ENCODE data around the gene KIAA1328.
A peak's percentile ranks its signal among the peaks of the same experiment; 100 is the strongest.

The KIAA1328 gene

DNA sequence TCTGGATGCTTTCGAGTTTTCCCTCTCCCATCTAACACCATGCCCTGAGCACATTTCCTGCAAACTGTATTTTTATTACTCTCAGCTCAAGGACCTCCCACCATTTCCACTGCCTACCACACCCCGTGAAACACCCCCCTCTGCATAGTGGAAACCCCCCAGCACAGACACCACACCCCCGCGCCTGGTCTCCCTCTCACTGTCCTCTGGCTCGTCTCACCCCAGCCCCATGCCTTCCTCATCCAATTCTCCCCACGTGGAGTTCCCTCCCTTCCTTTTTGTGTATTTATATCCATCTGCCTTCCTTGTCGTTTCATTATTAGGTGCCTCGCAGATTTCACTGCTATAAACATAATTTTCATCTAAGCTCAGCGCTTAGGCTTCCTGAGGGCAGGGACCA lies 429.2 kb downstream of the KIAA1328 start:
- no peak for DNase-seq

DNA sequence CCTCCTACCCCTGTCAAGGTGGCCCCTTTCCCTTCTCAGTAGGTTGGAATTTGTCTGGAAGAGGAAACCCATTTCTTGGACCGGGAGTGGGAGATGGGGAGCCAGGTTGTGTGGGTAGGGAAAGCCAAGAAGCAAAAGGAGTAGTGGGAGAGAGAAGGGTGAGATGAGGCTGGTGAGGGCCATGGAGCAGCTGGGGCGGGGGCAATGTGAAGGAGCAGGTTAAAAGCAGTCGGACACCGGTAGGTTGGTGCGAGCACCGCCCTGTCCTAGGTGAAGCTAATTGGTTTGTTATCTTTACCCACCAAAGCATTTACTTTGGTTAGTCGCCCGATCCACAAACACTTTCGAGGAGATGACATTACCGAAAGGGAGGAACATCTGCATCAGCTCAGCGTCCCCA lies 429.9 kb downstream of the KIAA1328 start:
- no peak for DNase-seq

DNA sequence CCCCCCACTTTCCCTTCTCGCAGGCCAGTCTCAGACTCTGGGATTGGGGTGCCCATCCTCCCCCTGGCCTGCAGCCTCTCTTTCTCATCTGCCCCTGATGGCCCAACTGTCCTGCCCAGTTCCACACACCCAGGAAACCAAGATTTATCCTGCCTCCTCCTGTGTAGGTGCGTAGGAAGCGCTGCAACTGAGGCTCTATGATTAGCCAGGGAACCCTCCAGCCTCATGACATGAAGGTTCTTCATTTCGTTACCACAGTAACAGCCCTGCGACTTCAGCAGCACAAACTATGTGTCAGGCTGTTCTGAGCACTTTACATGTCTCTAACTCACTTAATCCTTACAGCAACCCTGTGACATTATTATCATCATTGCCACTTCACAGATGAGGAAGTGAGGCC lies 430.8 kb downstream of the KIAA1328 start:
- no peak for DNase-seq

DNA sequence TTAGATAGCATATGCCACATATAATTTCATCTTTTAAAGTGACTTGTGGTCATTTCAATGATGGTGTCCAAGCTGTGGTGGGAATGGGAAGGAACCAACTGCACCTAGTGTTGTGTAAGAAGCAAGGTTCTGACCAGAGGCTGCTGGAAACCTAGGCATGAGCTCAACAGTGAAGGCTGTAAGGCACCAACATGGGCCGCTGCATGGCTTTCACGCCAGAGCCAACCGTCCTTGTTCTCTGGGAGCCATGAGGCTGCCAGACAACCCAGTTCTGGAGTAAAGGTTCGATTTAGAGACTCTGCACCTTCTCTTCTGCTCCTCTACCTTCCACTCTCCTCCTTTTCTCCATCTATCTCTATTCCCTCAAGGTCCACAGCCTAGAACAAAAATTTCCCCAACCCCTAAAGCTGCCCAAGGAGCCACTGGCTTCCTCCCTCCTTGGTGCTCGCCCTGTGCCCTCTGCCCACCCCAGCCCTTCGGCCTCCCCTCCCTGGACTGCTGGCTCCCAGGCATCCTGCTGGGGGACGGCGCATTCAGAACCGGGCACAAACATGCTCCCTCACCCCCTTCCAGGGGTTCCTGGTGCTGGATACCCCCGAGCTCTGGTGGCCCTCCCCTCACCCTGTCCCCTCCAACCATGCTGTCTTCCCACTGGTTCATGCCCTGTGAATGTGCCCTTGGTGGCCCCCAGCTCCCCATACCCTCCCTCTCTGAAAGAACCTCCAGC lies 431.6 kb downstream of the KIAA1328 start:
- no peak for DNase-seq

DNA sequence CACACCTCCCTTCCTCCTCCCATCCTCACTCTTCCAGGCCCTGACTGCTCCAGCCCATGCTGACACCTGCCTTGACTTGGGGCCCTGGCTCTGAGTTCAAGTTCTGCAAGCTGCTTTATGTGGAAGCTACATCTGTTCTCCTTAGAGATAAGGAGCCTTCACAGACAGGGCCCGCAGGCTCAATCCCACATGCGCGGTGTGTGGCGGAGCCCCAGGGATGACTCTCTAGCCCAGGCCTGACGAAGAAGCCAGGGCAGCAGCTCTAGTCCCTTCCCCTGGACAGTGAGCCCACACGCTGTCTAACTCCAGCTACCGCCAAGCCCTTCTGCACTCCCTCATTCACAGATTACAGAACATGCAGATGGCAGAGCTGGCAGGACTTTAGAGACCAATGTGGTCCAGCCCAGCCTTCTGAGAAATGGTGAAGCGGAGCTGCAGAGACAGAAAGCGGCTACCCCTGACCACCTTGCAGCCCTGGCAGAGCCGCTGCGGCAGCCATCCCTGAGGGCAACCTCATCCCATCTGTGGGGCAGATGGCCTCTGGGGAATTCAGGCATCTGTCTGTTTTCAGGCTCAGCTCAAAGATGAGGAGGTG lies 432.4 kb downstream of the KIAA1328 start:
- no peak for DNase-seq

DNA sequence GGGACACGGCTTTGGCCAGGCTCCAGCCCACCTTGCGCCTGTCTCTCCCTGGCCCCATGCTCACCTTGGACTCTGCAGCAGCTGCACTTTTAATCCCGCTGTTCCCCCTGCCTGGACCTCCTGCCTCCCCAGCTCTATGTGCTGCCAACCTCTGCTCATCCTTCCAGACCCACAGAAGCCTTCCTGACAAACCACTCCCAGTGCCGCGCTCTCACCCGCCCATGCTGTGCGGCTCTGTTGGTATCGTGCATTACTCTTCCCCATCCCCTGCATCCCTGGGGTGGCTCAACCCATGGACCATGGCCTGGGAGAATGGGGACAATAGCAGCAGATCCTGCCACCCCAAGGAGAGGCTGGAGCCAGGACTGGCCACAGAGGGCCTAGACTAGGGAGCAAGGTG lies 433.1 kb downstream of the KIAA1328 start:
- DNase-seq, result no peak

DNA sequence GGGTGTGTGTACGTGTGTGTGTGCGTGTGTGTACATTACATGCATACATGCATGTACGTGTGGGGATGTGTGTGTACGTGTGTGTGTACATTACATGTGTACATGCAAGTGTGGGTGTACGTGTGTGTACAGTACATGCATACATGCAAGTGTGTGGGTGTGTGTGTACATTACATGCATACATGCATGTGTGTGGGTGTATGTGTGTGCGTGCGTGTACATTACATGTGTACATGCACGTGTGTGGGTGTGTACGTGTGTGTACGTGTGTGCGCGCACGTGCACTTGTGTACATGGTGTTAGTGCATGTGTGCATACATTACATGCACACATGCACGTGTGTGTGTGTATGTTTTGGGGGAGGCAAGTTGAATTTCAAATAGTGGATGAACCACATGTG lies 436.0 kb downstream of the KIAA1328 start:
- no peak for DNase-seq

DNA sequence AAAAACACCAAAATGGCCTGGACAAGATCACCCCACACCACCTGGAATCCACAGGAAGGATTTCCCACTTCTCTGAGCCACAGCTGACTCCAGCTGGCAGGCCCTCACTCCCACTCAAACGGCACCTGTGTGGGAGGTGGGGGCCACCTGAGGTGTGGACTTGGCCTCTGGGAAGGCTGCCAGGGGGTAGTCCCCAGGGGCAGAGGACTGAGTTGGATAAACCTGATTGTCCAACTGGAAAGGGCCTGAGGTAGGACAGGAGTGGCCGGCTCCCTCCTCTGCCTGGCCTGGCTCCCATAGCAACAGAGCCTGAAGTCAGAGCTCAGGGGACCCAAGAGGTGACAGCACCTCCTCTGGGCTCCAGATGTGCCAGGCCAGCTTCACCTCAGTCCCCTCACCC lies 436.5 kb downstream of the KIAA1328 start:
- DNase-seq, result no peak

DNA sequence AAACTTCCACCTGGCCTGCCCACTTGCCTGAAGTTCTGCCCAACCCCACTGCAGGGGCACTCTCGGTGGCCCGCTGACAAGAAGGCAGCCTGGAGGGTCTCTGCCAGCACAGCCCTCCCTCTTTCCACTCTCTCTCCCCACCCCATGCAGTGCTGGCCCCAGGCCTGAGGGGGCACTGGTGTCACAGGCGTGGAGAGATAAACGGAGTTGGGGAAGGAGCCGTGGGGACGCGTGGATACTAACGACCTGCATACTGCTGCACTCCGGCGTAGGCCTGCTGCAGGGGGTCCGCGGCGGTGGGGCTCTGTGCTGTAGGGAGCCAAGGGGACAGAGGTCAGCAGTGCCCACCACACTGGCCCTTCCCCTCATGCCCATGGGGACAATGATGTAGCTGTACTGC lies 437.4 kb downstream of the KIAA1328 start:
- DNase-seq, result no peak

DNA sequence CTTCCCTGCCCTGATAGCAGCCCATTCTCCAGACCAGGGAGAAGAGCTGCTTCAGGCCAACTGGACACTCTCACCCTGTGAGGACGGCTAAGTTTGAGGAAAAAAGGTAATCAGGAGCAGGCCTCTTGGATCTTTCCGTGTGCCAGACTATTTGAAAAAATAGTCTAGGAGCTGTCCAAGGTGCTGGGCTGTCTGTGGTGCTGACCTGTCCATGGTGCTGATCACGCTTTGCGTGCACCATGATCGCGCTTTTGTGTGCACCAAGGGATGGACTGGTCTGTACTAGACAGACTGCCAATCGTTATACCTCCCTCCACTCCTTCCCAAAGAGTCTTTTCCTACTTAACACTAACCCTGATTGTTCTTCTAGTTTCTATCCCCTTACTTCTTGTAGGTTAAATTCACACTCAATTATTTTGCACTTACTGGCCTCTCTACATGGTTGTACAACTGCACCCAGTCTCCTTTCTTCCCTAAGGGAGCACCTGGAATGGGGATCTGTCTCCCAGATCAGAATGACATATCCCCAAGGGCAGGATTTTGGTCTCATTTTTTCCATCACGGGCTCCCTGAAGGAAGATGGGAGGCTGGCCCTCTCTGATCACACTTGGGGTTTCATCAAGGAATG lies 441.2 kb downstream of the KIAA1328 start:
- peak in 1 of 5 experiments; percentile 41 for DNase-seq

DNA sequence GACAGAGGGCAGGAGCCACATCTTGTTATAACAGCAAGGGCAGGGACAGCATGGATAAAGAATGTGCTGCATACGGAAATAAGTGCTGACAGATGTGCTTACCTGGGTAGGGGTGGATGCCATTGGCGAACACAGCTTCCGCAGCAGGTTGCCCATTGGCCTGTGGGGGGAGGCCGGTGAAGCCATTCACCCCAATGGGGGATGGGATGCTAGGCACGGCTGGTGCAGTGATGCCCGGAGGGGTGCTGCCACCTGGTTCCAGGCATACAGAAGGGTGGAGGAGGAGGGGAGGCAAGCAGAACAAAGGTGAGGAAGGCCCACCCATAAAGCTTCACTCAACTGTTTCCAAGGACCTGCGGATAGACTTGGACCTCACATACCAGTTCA lies 441.7 kb downstream of the KIAA1328 start:
- no peak for DNase-seq

DNA sequence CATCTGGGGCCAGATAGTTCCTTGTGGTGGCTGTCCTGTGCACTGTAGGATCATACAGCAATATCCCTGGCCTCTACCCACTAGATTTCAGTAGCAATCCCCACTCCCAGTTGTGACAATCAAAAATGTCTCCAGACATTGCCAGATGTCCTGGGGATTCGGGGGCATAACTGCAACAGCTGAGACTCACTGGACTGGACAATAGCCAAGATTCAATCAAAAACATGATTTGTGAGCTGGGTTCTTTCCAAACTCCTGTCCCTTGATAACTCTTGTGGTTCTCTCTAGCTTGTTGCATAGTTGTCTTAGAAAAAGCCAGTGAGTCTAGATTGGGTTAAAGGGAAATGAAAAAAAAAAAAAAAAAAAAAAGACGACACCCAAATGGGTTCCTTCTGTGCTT lies 443.3 kb downstream of the KIAA1328 start:
- DNase-seq, result no peak

DNA sequence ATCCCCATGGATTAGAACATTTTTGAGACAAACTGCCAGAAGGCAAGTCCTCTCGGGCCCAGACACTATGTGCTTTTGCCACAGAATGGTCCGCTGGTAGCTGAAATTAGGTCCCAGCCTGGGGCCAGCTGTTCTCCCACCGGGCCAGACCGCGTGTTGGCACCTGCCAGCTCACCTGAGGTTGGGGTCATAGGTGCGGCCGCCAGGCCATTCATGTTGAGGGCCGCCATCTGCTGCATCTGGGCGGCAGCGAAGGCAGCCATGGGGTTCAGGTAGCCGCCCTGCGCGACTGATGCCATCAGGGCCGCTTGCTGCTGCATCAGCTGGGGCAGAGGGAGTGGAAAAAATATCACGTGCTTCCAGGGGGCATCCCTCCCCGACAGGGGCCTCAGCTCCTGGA lies 443.9 kb downstream of the KIAA1328 start:
- DNase-seq, result no peak

DNA sequence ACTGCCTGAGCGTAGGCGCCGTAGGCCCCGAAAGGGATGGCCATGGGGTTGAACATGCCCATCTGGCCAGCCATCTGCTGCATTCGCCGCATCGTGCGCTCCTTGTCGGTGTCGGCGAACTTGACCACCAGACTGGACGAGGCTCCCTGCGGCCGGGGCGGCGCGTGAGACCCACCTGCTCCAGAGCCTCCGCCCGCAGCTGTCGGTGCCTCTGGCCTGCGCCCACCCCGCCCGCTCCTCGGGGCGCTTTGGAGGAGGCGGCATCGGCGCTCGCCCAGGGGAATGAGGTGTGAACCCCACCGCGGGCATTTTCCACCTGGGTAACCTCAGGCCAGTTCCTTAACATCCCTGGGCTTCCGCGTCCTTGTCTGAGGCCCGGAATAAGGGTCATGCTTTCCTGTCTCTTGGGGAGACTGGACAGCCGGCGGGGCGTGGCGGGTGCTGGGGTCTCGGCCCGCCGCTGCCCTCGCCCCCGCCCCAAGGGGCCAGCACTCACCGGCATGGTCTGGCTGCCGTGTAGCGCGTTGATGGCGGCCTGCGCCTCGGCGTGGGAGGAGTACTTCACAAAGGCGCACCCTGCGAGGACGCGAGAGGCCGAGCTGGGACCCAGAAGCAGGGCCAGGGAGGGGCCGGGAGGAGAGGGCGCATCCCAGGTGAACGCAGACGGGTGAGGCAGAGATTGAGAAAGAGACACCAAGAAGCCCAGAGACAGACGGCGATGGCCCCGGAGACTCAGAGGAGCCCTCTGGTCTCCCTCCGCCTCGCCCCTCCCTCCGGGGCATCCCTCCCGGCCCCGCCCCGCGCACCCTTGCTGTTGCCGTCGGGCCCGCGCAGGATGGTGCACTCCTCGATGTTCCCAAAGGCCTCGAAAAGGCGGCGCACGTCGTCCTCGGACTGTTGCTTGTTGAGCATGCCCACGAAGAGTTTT lies 445.6 kb downstream of the KIAA1328 start:
- no peak for DNase-seq

DNA sequence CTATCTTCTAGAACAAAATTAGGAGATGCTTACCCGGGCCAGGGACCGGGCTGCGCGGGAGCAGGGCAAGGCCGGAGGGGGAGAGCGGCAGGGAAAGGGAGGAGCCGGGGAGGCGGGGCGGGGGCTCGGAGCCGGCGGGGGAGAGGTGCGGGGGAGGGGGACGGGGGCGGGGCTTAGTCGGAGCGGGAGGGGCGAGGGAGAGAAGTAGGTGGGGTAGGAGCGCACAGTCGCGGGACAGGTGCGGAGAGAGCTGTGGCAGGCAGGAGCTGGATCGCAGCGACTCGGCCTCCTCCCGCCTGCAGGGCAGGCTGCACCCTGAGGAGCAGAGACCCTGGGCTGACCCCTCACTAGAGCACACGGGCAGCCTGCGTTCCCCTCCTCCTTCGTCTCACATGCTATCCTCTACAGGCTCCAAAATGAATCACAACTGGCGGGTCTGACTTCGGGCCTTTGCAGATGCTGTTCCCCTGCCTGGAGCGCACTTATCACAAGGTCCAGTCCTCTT lies 446.4 kb downstream of the KIAA1328 start:
- DNase-seq, result no peak

DNA sequence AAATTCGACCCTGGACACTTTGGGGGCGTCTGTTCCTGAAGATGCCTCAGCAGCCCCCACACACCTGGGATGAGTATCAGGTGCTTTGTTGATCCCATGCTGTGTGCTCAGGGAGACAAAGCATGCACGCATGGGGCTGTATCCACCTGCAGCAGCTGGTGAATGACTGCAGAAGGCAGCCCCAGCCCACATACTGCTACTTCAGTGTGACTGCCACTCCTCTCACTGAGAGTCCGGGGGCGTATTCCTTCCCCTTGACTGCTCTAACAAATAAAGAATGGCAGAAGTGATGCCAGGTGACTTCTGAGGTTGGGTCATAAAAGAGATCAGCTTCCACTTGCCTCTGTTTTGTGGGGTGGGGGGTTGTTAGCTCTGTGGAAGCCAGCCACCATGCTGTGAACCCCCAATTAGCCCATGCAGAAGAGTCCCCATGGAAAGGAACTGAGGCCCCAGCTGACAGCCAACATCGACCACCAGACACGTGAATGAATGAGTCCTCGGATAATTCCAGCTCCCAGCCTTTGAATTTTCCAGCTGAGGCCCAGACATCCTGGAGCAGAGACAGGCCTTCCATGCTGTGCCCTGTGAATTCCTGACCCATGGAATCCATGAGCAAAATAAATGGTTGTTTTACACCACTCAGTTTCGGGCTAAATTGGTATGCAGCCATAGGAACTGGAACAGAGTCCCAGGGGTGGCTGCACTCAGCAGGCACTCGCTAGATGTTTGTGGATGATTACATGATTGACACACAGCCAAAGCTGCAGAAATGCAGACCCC lies 447.4 kb downstream of the KIAA1328 start:
- no peak for DNase-seq

DNA sequence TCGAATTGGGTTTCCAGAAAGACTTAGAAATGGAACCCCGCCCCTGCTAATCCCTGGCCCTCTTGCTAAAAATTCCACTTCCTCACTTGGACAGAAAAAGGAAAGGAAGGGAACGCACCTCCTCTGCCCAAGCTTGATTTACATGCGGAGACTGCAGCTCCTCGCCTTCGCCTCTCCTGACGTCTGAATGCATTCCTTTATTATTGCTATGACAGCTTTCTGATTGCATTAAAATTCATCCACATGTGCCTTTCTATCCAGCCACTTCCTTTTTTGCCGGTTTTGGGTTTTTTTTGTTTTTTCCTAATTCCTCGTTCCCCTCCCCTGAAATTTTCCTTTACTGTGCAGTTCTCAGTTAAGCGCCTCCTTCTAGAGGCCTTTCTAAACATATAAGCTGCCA lies 448.9 kb downstream of the KIAA1328 start:
- DNase-seq, result no peak
